GM12874 (cell line): Measurements from ENCODE around the gene EML2.
A peak's percentile ranks its signal among the peaks of the same experiment; 100 is the strongest.

Source experiments
- TF ChIP-seq, protein P1 (sequence below): IDR thresholded peaks from 2 replicates; pipeline ENCODE4 v1.5.1; 2011; ENCODE audit warnings: low read depth, mild to moderate bottlenecking, control low read depth, low read length, moderate library complexity; ENCODE audit not compliant: insufficient read depth

Gene EML2

DNA sequence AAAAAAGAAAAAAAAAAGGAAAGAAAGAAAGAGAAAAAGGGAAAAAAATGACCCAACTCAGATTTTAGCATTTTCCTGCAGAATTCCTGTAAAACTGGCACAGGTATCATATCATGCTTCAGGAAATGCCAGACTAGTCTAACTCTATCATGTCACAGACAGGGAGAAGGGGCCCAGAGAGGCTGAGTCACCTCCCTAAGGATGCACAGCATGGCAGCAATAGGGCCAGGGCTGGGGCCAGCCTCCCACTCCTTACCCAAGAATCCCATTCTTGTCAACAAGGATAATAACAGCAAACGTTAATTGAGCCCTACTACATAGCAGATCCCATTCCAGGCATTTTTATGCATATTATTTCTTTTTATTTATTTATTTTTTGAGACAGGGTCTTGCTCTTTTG is 45.7 kb downstream of the EML2 start:
- TF ChIP-seq, protein P1, sequence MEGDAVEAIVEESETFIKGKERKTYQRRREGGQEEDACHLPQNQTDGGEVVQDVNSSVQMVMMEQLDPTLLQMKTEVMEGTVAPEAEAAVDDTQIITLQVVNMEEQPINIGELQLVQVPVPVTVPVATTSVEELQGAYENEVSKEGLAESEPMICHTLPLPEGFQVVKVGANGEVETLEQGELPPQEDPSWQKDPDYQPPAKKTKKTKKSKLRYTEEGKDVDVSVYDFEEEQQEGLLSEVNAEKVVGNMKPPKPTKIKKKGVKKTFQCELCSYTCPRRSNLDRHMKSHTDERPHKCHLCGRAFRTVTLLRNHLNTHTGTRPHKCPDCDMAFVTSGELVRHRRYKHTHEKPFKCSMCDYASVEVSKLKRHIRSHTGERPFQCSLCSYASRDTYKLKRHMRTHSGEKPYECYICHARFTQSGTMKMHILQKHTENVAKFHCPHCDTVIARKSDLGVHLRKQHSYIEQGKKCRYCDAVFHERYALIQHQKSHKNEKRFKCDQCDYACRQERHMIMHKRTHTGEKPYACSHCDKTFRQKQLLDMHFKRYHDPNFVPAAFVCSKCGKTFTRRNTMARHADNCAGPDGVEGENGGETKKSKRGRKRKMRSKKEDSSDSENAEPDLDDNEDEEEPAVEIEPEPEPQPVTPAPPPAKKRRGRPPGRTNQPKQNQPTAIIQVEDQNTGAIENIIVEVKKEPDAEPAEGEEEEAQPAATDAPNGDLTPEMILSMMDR: no peak

DNA sequence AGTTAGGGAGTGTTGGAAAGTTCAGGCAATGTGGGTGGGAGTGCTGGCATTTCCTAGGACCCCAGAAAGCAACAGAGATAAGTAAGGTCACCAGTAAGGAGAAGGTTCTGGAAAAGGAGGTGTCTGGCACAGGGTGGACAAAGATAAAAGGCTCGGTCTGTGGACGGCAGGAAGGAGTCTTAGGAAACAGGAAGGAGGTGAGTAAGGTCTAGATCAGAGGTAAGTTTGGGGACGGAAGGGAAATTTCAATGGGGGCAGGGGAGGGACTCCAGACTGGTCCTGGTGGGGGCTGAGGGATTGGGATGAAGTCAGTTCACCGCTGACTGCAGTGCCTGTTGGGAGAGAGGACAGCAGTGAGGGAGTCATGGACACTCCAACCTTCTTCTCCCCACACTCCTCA is 46.8 kb downstream of the EML2 start:
- TF ChIP-seq, protein P1: no peak

DNA sequence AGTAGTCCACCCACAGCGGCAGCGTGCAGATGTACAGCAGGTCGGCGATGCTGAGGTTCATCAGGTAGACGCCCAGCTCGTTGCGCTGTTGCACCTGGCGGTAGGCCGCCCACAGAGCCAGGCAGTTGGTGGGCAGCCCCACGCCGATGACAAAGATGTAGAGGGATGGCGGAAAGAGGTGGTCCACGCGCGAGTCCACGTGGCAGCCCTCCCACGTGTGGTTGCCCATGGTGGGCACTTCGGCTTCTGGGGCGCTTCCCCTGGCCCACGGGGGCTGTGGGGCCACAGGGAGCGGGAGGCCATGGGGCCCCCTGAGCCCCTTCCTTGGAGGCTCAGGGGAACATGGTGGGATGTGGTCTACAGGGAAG is 47.6 kb downstream of the EML2 start:
- TF ChIP-seq, protein P1: no peak

DNA sequence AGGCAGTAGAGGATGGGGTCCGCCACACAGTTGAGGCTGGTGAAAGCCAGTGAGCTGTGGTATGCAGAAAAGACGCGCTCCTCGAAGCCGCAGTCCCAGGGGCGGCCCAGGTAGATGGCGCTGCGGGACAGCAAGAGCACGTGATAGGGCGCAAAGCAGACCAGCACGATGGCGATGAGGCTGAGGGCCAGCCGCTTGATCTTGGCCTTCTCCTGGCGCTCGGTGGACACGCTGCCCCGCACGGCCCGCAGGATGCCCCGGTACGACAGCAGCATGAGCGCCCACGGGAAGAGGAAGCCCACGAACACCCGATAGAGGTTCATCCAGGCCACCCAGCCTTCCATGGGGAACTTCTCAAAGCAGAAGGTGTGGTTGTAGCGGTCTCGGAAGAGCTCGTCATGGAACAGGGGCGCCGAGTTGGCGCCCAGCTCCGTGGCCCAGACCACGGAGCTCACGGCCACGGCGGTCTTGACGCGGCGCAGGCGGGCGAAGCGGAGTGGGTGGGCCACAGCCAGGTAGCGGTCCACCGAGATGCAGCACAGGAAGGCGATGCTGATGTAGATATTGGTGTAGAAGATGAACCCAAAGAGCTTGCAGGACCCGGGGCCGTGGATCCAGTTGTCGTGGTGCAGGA is 48.1 kb downstream of the EML2 start:
- TF ChIP-seq, protein P1: peak; percentile 48

DNA sequence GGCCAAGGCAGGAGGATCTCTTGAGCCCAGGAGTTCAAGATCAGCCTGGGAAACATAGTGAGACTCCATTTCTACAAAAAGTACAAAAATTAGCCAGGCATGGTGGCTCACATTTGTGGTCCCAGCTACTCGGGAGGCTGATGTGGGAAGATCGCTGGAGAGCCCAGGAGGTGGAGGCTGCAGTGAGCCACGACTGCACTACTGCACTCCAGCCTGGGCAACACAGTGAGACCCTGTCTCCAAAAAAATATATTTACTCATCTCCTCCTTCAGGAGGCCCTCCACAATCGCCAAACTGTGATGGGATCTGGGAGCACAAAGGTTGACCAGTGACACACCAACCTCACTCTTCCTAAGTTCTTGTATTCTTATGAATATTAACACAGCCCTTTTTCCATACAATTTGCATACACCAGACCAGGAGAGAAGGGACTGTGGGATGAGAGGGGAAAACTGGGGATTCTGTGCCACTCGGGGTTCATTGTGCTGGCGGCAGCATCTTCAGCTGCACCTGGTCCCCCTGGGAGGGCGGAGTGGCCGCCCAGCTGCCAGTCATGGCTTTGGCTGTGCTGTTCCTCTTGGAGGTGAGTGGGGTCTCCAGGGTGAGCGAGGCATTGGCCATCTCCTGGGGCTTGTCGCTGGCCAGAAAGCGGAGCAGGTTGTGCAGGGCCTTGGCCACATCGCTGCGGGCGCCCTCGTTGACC is 48.7 kb downstream of the EML2 start:
- TF ChIP-seq, protein P1: no peak

DNA sequence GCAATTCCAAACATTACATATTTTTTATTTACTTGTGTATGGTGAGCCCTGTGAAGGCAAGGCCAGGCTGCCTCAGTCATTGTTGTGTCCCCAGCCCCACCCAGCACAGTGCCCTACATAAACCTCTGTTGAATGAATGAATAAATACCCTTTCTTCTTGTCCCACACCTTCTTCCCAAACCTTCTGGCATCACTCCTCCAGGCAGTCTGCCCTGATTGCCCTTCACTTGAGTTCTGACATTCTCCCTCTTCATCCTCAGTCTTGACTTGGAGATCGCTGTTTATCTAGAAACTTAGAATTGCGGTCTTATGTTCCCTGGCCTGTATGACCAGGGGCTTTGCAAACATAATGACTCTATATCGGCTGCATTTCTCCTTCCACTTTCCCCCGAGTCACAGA is 49.4 kb downstream of the EML2 start:
- TF ChIP-seq, protein P1: no peak

DNA sequence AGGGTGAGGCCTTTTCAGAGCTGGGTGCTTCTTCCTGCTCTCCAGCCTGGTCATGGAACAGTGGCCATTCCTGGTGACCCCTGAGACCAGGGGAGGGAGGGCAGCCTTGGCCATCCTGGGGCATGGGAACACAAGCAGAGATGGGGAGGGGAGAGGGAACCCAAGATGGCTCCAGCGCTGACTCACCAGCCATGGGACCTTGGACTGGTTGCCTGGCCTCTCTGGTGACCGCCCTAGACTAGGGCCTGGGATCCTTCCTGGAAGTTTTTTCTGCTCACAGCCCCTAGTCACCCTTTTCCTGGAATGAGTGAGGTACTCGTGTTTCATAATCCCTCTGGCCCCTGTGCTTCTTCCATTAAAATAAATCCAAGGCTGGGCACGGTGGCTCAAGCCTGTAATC is 51.3 kb downstream of the EML2 start:
- TF ChIP-seq, protein P1: no peak
